Right lobe of liver (tissue), 4 donors: ENCODE measurements around the gene SEMA4A.

ENCODE experiments used
- POLR2A ChIP-seq: fragments of 450-650 bp; IDR thresholded peaks from one replicate; pipeline ENCODE4 v1.6.1; 2017; ENCODE audit warnings: antibody characterized with exemption, mild to moderate bottlenecking
- TF ChIP-seq, protein P1 (sequence below), 4 donors: fragments of 200-600 bp in 3 of 4; fragments of 450-650 bp in 1 of 4; IDR thresholded peaks; one replicate each; pipeline versions ENCODE4 v1.5.1 to v1.8.0; 2016 to 2022; ENCODE audit warnings: antibody characterized with exemption in 4 of 4, mild to moderate bottlenecking in 2 of 4
- donor health status: DM: no; HTN: no; CAD: no.
- donor health status: DM: no; HTN: no; CAD: no.
- donor health status: DM: no; HTN: yes; CAD: no.

DNA sequence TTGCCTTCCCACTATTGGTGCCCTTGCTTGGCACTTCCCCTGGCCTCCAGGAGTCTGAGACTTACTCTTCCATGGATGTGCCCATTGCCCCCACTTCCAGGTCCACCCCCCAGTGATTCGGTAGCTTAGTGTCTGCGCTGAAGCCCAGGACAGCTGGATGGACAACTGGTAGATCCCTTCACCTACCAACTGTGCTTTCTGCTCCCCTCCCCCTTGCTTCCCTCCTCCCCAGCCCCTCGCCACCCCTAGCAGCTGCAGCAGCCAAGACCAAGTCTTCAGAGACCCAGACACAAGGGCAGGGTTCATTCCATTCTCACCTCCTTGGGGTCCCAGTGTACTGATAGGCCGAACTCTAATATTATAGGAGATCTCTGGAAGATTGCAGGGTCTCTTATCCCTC lies 31.9 kb upstream of the SEMA4A start:
- TF ChIP-seq, protein P1, sequence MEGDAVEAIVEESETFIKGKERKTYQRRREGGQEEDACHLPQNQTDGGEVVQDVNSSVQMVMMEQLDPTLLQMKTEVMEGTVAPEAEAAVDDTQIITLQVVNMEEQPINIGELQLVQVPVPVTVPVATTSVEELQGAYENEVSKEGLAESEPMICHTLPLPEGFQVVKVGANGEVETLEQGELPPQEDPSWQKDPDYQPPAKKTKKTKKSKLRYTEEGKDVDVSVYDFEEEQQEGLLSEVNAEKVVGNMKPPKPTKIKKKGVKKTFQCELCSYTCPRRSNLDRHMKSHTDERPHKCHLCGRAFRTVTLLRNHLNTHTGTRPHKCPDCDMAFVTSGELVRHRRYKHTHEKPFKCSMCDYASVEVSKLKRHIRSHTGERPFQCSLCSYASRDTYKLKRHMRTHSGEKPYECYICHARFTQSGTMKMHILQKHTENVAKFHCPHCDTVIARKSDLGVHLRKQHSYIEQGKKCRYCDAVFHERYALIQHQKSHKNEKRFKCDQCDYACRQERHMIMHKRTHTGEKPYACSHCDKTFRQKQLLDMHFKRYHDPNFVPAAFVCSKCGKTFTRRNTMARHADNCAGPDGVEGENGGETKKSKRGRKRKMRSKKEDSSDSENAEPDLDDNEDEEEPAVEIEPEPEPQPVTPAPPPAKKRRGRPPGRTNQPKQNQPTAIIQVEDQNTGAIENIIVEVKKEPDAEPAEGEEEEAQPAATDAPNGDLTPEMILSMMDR (IDR thresholded peaks at IDR 0.05) = no peak
- no peak for TF ChIP-seq POLR2A
